Measurements from ENCODE around the gene TMA7.

TMA7 gene

DNA sequence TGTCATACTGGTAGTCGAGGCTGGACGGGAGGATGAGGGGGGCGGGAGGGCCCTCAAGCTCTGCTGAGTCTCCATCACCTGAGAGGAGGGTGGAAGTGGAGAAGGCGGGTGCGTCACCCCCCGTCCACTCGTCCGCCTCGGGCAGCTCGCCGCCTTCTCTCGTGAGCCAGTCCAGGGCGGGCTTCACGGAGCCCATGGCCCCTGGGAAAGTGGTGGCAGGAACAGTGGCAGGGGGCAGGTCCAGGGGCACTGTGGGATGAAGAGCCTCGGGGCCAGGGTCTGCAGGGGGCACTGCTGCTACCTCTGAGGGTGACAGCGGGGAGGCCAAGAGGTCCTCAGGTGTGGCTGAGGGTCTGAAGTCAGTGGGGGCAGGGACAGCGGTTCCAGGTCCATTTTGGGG lies 20.5 kb upstream of the TMA7 start:
- TF ChIP-seq CTCF (IDR thresholded peaks at IDR 0.05; ENCODE audit: extremely low read depth, missing control alignments) = no peak
- DNase-seq (ENCODE audit: low spot score) = no peak

DNA sequence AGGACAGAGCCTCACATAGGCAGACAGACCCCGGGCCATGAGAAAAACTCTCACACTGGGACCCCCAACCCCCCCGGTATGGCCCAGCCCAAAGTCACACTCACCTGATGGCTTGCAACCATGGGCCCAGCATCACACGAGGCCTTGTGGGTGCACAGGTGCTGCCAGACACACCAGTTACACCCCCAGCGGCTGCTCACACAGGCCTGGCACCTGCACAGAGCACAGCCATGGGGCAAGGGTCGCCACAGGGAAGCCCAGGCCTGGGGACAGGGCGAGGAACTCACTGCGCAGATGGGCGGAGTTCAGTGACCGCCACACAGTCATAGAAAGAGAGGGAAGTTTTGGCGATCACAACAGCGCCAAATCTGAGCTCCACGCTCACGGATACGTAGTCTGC lies 19.5 kb upstream of the TMA7 start:
- TF ChIP-seq CTCF (IDR thresholded peaks at IDR 0.05; ENCODE audit: extremely low read depth, missing control alignments) = no peak
- no peak for DNase-seq (ENCODE audit: low spot score)

DNA sequence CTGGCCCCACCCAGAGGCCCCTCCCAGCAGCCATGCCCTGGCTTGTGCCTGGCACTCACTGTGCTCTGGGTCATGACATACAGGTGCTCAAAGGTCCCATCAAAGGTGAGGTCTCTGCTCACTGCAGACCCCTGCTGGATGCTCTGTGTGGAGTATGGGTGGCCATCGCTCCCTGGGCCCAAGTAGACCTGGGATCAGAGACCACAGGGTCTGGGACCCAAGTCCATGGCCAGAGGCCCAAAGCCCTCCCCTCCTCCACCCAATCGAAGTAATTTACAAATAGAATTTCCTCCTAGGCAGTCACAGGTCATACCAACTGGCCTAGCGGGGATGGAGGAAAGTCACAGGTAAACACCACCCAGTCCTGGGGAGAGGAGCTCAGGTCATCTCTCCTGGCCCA lies 17.8 kb upstream of the TMA7 start:
- TF ChIP-seq CTCF (IDR thresholded peaks at IDR 0.05; ENCODE audit: extremely low read depth, missing control alignments) = no peak

DNA sequence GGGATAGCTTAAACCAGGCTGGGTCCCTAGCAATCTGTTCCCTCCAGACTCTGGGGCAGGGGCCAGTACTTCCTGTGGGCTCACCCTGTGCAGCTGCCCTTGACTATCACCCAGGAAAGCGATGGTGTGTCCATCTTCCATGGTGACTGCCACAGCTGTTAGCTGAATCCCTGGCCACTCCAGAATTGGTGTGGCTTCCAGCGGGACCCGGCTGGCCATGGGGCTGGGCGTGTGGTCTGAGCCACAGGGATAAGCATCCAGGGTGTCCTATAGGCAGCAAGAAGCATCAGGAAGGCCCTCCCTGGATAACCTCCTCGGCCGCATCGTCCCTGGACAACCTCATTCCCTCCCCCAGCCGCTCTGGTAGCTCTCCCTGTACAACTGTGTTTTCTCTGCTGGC lies 17.4 kb upstream of the TMA7 start:
- TF ChIP-seq CTCF (IDR thresholded peaks at IDR 0.05; ENCODE audit: extremely low read depth, missing control alignments) = no peak
- DNase-seq (ENCODE audit: low spot score) = no peak

More for the DNA sequence above, 17.8 kb upstream of the TMA7 start:
- peak; percentile 39 for DNase-seq (ENCODE audit: low spot score)

DNA sequence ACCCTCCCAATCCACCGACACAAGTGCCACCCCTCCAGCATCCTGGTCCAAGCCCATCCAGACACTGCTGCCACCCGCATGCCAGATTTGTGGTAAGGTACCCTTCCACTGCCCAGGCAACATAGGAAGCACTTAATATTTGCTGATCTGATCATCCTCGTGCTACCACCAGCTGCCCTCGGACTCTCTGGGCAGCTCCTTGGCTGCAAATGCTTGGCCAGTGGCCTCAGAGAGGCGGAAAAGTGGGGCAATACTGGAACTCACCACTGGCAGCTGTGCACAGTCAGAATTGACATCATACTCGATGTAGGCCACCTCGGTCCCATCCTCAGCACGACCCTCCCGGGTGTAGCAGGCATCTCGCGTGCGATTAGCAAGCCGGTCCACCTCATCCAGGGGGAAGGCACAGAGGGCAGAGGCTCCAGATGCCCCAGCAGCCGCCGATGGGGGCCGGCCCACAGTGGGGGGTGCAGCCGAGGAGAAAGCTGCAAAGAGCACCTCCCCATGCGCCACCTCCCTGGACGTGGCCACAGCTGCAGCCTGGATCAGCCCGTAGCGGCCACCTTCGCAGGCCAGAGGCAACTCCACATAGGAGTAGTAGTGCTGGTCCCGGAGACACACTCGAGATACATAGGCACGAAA lies 16.7 kb upstream of the TMA7 start:
- TF ChIP-seq CTCF (IDR thresholded peaks at IDR 0.05; ENCODE audit: extremely low read depth, missing control alignments) = no peak
- DNase-seq (ENCODE audit: low spot score) = no peak

DNA sequence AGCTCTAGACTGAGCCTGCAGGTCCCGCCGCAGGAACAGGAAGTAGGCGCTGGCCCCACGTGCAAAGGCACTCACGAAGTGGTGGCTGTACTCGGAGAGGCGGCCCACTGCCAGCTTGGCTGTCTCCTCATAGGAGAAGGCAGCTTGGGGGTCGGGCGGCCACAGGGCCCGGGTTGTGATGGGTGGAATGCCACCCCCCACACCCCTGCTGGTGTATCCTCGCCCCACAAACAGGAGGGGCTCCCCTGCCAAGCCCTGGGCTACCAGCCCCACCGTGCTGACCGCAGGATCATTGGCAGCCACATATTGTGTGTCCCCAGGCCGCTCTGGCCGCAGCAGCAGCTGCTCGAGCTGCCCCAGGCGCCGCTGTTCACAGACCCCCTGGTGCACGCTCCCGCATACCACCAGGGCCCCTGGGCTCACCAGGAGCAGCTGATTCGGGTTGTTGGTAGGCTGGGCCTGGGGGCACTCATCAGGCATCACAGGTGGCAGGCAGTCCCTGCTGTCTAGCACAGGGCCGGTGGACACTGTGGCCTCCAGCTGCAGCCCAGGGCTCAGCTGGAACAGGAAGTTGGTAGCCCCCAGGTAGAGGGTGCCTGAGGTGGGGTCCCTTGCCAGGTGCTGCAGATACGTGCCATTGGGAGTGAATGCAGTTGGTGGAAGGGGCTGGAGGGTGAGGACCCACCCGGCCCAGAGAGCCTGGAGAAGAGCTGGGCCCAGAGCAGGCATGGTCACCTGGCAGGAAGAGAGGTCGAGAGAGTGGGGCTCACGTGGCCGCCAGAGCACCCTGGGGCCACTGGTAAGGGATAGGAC lies 16.0 kb upstream of the TMA7 start:
- no peak for TF ChIP-seq CTCF (IDR thresholded peaks at IDR 0.05; ENCODE audit: extremely low read depth, missing control alignments)
- DNase-seq (ENCODE audit: low spot score) = no peak

- DNase-seq (ENCODE audit: low spot score) = no peak
- no peak for TF ChIP-seq CTCF (IDR thresholded peaks at IDR 0.05; ENCODE audit: extremely low read depth, missing control alignments)
Observed at GRCh38 chr3:48425281-48425812, 14.7 kb upstream of the TMA7 start.

Measured in GM20000 (cell line).